Lung microvascular endothelial cell (primary cell): ENCODE results near the gene CLIC3. TPM values are rescaled to one million over a fixed set of nuclear protein-coding genes. Genes with fewer than 3 reads are reported as not detected.

Experiments
- DNase-seq, 2 donors: peaks; one replicate each; pipeline versions ENCODE4 v3.0.0 to v3.0.0-alpha.2; 2010; ENCODE audit warnings: low read depth in 2 of 2
- total RNA-seq: library from RNA; depleted of rRNA; stranded (reverse); fragments of >200 nt; gene quantifications from 2 replicates; pipeline ENCODE4 v1.2.1, GENCODE V29; 2014

CLIC3 gene
- total RNA-seq, 1 donor from 2014 or later = not detected

DNA sequence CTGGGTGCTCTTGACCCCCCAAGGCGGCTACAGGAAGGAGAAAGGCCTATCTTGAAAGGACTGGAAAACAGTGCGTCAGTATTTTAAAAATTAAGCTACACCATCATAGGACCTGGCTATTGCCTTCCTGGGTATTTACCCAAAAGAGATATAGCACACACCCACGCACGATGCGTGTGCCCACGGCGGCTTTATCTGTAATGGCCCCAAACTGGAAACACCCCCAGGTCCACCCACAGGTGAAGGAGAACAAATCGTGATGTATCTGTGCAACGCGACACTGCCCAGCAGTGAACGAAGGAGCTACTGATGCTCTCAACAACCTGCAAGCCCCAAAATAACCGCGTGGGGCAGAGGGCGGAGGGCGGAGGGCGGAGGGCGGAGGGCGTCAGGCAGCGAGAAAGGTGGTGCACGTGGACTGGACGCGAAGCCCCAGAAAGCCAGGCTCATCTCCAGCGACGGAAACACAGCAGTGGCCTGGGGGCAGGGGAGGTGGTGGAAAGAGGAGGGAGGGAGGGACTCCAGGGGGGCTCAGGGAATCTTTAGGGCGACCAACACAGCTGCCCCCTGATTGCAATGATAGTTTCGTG lies 31.4 kb downstream of the CLIC3 start:
- DNase-seq = no peak

DNA sequence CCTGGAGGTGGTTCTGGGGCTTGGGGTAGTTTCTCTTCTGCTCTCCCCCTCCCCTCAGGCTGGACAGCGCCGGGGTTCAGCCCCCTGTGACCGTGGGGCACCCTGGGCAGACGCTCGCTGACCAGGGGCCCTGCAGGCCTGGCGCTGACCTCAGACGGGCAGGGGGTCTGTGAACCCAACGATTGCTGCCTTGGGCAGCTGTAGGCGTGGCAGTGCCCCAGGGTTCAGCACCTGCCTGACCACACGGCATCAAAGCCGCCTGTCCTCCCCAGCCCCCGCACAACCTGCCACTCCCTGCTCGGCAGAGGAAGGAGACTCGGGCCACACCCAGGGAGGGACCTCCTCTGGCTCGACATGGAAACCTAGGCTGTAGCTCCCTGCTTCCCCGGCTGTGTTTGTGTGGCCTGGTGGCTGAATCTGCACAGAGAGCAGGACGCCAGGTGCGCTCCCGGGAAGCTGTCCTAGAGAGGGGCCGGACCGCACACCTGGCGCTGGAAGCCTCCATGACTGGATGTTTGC lies 32.1 kb downstream of the CLIC3 start:
- no peak for DNase-seq

DNA sequence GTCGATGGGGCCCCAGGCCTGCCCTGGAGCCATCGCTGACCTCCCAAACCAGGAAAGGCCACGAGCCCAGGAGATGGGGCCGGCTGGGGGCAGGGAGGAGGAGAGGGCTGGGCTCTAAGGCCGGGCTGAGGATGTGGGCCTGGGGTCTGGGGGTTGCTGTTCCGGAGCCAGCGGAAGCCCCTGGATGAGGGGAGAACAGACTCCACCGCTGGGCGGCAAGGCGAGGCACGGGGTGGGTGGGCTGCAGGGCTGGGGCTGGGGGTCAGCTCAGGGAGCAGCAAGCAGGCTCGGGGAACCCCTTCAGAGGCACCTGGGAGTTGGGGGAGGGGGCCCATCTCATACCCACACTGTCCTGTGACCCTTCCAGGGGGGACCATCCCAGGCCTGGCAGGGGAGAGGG lies 32.6 kb downstream of the CLIC3 start:
- DNase-seq = no peak

DNA sequence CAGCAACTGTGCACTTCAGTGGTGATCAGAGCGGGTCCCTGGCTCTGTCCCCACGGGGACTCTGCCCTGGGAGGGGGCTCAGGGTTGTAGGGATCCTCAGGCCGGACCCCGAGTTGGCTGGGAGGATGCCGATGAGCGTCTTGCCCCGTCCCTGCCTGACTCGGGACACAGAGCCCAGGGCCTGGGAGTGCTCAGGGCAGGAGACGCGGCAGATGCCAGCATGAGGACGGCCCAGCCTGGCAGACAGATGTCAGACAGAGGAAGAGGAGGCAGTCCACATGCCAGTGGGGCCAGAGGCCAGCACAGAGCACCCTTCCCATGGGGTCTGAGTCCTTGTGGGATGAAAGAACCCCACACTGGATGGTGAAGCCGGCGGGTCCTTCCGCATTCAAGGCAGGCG lies 33.0 kb downstream of the CLIC3 start:
- no peak for DNase-seq

DNA sequence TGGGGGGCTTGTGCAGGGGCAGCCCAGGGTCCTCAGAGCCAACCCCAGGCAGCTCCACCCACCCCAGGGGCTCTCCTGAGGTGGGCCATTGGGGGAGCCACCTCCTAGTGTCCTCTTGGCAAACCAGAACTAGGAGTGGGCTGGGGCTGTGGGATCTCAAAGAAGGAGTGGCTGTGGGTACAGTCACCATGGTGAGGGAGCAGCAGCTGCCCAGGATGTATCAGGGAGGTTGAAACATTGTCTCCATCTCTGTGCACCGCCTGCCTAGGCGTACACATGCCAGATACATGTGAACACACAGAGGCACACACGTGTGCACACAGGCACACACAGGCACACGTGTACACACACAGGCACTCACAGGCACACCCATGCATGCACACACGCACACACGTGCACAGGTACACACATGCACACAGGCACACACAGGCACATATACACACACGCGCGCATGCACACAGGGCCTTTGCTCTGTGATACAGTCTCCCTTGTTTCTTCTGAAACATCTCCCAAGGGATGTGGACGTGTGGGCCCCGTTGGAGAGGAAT lies 33.6 kb downstream of the CLIC3 start:
- no peak for DNase-seq

DNA sequence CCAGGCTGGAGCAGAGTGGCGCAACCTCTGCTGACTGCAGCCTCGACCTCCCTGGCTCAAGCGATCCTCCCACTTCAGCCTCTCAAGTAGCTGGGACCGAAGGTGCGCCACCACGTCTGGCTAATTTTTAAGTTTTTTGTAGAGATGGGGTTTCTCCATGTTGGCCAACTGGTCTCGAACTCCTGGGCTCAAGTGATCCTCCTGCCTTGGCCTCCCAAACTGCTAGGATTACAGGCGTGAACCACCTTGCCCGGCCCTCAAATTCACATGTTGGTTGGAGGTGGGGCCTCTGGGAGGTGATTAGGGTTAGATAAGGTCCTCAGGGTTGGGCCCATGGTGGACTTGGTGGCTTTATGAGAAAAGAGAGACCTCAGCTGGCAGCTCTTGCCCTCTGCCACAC lies 34.2 kb downstream of the CLIC3 start:
- DNase-seq = no peak

DNA sequence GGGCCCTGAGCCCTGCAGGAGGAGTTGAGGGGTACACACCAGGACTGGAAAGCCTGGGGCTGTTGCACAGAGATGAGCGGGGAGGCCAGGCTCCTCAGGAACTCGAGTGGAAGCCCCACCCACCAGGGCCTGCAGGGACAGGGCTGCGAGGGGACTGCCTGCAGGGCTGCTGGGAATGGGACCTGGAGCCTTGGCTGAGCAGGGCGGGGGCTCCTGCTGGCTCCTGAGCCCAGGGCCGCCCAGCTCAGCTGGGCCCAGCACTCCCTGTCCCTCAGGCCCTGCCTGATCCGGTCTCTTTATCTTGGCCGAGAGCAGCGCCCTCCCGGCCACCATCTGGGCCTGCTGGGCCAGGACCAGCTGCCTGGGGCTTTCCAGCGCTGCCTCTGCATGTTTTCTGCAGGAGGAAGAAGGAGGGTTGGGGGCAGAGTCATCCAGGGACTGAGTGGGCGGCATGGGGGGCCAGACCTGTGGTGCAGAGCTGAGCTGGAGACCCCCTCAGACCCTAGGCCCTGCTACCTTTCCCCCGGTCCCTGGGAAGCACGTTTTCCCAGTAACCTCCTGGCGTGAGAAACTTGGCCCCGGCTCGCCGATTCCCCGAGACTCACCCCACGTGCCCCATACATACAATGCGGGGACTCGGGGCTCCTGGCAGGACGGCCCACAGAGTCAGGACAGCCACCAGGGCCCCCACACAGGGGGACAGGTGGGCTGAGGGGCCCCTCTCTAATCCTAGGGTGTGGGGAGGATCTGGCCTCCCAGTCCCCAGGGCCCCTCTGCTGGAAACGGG lies 34.9 kb downstream of the CLIC3 start:
- DNase-seq = no peak

DNA sequence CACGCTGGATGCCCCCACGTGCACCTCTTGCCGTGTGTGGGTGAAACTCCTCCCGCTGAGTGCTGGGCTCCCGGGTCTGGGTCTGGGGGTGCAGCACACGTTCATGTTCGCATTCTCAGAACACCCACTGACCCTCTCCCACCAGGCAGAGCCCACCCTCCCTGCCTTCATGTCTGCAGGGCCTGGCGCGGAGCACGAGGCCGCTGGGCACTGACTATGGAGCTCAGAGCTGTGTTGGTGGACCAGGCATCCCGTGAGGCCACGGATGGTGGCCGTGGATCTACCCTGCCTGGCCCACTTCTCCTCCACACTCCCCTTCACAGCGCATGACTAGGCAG lies 35.5 kb downstream of the CLIC3 start:
- DNase-seq = no peak

DNA sequence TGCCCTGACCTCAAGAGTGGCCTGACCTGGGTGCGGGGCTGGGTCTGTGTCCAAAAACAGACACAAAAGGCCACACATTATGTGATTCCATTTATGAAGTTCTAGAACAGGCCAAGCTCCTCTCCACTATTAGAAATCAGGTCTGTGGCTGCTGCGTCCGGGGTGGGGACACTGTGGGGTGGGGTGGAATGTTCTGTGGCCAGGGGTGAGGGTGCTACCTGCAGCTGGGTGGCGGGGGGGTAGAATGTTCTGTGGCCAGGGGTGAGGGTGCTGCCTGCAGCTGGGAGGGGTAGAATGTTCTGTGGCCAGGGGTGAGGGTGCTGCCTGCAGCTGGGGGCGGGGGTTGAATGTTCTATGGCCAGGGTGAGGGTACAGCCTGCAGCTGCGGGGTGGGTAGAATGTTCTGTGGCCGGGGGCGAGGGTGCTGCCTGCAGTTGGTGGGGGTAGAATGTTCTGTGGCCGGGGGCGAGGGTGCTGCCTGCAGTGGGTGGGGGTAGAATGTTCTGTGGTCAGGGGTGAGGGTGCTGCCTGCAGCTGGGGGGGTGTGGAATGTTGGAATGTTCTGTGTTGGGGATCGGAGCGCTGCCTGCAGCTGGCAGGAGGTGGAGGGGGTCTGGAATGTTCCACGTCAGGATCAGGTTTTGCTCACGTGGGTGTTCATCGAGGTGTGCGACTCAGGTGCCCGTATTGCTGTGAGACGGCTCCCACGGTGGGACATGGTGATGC lies 36.0 kb downstream of the CLIC3 start:
- DNase-seq = no peak

DNA sequence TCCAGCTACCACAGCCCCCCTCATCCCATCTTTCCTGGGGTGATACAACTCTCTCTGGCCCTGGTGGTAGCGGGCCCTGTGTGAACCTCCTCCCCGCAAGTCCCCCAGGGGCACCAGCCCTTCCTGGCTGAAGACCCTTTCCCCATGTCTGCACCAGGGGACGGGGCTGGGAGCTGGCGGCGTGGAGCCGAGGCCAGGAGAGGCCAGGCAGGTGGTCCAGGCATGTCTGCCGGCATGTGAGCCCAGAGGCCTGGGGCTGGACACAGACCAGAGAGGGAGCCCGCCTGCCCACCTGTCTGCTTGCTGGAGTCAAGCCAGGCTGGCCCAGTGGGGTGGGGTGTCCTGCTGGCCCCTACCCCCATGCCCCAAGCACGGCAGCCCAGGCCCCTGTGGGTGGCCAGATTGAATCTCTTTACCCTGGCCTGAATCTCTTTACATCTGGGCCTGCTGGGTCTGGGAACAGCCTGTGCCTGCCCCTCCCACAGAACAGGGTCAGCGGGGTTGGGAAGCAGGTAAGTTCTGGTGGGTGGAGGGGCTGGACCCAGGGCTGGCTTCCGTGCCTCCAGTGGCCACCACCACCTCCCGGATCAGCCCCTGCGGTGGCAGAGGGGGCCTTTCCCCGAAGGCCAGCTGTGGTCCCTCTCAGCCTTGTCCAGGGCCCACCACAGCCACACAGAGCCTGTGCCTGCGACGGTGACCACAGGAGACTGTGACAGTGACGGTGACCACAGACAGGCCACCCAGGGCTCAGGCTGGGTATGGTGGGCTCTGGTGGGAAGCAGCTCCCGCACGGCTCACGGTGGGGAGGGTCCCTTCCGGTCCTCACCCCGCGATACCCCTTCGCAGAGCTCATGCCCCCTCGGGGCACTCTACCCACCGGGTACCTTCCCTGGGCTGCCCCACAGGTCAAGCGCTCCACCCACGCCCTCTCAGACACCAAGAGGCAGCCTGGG lies 37.2 kb downstream of the CLIC3 start:
- DNase-seq = no peak

DNA sequence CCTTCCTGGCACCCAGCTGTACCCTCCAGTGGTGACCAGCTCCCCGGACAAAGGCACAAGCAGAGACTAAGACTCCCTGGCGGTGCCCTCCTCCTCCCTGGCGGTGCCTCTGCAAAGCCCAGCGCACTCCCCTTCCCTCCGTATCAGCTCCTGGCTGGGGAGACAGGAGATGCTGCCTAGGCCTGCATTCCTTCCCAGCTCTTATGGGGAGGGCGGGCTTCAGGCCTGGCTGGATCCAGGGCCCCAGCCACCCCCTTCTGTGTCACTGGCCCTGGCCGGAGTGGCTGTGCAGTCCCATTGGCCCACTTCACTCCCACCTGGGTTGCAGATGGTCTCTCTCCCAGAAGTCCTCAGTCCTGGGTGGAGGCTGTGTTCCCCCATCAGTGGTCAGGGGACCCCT lies 37.9 kb downstream of the CLIC3 start:
- no peak for DNase-seq

DNA sequence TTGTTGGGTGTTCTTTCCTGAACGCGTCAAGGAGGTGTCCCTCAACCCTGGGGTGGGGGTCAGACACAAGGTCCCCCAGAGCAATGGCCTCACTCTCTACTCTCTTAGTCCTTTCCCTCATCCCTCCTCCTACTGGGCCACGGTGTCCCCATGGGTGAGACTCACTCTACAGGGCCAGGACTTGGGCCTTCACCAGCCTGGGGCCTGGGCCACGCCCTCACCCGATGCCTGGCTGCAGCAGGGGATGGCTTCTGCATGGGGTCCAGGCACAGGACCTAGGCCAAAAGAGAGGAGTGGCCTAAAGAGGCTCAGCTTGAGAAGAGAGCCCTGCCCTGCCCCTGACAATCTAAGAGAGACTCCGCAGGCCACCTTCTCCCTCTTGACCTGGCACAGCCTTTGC lies 38.5 kb downstream of the CLIC3 start:
- DNase-seq = no peak

DNA sequence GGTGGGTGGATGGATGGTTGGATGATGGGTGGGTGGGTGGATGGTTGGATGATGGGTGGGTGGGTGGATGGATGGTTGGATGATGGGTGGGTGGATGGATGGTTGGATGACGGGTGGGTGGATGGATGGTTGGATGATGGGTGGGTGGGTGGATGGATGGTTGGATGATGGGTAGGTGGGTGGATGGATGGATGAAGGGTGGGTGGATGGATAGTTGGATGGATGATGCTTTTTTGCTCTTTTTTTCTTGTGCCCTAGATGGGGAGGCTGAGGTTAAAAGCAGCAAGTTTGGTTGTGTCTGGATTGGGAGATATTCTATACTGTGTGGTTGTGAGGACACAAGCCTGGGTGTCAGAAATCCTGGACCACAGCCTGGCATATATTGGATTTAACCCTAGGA lies 38.9 kb downstream of the CLIC3 start:
- no peak for DNase-seq

DNA sequence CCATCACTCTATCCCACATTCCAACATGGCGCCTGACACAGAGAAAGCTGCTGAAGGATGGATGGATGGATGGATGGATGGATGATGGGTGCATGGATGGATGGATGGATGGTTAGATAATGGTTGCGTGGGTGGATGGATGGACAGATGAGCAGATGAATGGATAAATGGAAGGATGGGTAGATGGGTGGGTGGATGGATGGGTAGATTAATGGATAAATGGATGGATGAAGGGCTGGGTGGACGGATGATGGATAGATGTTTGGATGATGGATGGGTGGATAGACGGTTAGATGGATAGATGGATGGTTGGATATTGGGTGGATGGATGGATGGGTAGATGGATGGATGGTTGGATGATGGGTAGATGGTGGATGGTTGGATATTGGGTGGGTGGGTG lies 39.8 kb downstream of the CLIC3 start:
- no peak for DNase-seq

DNA sequence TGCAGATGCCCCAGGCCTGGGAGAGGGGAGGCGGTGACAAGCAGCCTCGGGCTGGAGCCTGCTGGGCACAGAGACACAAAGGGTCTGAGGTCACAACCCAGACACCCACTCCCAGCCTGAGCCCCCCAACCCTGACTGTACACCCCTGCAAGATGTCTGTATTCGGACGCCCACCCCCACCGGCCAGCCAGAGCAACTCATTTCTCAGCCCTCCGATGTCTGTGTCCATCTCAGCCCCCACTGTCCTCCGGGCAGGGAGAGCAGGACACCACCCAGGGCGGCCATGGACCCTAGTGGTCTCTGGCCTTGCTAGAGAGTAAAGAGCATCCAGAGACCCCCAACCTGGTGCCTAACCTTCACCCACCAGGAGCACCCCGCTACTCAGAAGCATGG lies 40.4 kb downstream of the CLIC3 start:
- DNase-seq = no peak

DNA sequence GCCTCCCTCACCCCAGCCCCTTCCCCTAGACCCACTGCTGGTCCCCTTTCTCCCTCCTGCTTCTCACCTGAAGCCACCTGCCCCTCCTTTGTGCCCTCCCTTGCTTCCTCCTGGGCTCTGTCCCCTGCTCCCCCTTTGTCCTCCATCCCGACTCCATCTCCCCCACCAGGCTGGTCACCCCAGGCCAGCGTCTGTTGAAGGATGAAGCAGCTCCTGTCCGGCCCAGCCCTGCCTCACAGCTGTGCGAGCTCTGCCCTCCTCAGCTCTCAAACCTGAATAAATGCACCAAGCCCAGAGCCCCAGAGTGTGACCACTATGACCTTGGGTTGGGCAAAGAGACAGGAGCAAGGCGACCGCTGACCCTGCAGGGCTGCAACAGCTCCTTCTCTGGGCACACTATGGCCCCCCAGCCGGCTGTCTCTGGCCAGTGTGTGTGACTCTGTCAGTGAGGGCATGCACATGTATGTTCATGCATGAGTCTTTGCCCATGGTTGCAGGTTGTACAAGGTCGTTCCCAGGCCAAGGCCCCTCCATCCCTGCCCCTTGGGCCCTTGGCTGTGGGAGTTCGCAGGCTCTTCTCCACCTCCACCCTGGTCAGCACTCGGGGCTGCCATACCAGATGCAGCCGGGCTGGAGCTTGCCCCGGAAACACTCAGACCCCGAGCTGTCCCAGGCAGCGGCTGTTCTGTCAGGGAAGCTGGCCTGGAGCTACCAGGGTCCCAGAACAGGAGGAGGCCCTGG lies 41.0 kb downstream of the CLIC3 start:
- no peak for DNase-seq

DNA sequence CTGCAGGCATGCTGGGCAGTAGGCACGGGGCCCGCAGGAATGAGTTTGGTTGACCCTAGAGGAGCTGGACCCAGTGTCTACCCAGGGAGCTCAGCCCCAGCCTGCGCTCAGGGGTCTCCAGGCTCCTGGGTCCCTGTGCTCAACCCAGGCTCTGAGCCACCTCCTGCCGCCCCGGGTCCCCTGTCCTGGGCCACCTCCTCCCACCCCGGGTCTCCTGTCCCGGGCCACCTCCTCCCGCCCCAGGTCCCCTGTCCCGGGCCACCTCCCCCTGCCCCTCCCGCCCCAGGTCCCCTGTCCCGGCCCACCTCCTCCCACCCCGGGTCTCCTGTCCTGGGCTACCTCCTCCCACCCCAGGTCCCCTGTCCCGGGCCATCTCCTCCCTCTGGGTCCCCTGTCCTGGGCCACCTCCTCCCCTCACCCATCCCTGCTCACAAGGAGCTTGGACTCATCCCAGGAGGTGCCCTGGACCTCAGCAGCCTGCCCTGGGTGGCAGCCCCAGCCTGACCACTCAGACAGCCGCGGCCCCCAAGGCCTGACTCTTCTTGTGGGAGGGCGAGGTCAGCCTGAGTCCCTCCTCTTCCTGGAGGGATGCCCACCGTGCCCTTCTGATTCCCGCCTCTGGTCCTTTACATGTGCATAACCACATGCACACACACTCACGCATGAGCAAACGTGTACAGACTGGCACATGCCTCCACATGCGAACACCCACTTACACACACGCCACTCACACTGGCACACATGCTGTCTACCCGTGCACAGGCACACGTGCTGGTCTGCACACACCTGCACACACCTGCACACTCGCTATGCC lies 41.9 kb downstream of the CLIC3 start:
- DNase-seq = no peak

DNA sequence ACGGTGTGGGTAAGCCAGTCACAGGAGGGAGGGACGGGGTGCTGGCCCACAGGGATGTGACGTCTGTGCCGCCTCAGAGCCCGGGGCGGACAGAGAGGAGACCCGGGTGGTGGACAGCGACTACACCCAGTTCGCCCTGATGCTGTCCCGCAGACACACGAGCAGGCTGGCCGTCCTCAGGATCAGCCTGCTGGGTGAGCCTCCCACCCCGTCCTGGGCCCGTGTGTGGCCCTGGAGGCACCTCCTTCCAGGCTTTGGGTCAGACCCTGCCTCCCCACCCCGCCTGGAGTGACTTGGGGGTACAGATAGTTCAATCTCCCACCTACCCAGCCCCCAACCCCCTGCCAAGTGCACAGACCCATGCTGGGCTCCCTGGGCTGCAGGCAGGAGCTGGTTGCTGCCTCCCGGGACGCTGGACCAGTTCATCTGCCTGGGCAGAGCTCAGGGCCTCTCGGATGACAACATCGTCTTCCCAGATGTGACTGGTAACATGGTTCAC lies 42.5 kb downstream of the CLIC3 start:
- DNase-seq = no peak
